Stimulated activated CD8-positive, alpha-beta memory T cell treated with anti-CD3 and anti-CD28 coated beads, Interleukin-7, amount 100 ng/mL, for 4 hours (primary cell): Measurements from ENCODE around the gene MKI67.
"Not testable (repeated sequence)": the region's sequence is repeated elsewhere in the genome, so short reads cannot be mapped to it uniquely, and the experiment has no call there.

Source experiments
- DNase-seq, 2 donors: peaks; one replicate each; pipeline ENCODE4 v3.0.0-alpha.2; 2020; ENCODE audit warnings: low read depth in 2 of 2

Gene MKI67

GRCh38 chr10:128125944-128126764 lies at the start of gene MKI67:
MKI67 (minus strand) TSS chr10:128126423; CDS start chr10:128125667, 756 bp downstream.
- peak; percentile 82 for DNase-seq

- DNase-seq, result no peak
Observed at GRCh38 chr10:128174581-128175559, 48.6 kb upstream of the MKI67 start.

- no peak for DNase-seq
Observed at GRCh38 chr10:128173386-128173785, 47.2 kb upstream of the MKI67 start.

GRCh38 chr10:128172756-128173155 lies 46.5 kb upstream of the MKI67 start:
- no peak for DNase-seq

GRCh38 chr10:128169811-128170379 lies 43.7 kb upstream of the MKI67 start:
- no peak for DNase-seq

- no peak for DNase-seq
Observed at GRCh38 chr10:128167926-128168520, 41.8 kb upstream of the MKI67 start.

GRCh38 chr10:128167123-128167522 lies 40.9 kb upstream of the MKI67 start:
- DNase-seq, result not testable (repeated sequence)

- no peak for DNase-seq
Observed at GRCh38 chr10:128166151-128166550, 39.9 kb upstream of the MKI67 start.

GRCh38 chr10:128165536-128165935 lies 39.3 kb upstream of the MKI67 start:
- no peak for DNase-seq

GRCh38 chr10:128163701-128164100 lies 37.5 kb upstream of the MKI67 start:
- no peak for DNase-seq

- DNase-seq, result no peak
Observed at GRCh38 chr10:128161031-128161430, 34.8 kb upstream of the MKI67 start.

- DNase-seq, result no peak
Observed at GRCh38 chr10:128160297-128160711, 34.1 kb upstream of the MKI67 start.

- DNase-seq, result no peak
Observed at GRCh38 chr10:128158021-128158795, 32.0 kb upstream of the MKI67 start.

- DNase-seq, result no peak
Observed at GRCh38 chr10:128156999-128157755, 31.0 kb upstream of the MKI67 start.

GRCh38 chr10:128152741-128153580 lies 26.7 kb upstream of the MKI67 start:
- DNase-seq, result no peak

- no peak for DNase-seq
Observed at GRCh38 chr10:128151031-128151430, 24.8 kb upstream of the MKI67 start.

GRCh38 chr10:128150561-128150960 lies 24.3 kb upstream of the MKI67 start:
- DNase-seq, result no peak

GRCh38 chr10:128150045-128150493 lies 23.8 kb upstream of the MKI67 start:
- DNase-seq, result peak; percentile 38 to 69
